ENCODE results near the gene BMS1.

The BMS1 gene

GRCh38 chr10:42874713-42875387 lies 92.3 kb downstream of the BMS1 start:
- TF ChIP-seq POLR2AphosphoS5 (IDR thresholded peaks at IDR 0.05; ENCODE audit: low read depth, low read length), result no peak

GRCh38 chr10:42875388-42875755 lies 92.8 kb downstream of the BMS1 start:
- no peak for TF ChIP-seq FOXP2 (optimal IDR thresholded peaks at IDR 0.05; ENCODE audit: borderline replicate concordance, extremely low read depth, extremely low read length, insufficient read depth)
- TF ChIP-seq REST (IDR thresholded peaks at IDR 0.05; ENCODE audit: insufficient read depth in 1 of 2, low read depth in 2 of 2, low read length in 2 of 2), result no peak
- TF ChIP-seq SIN3A (IDR thresholded peaks at IDR 0.05; ENCODE audit: borderline replicate concordance, insufficient read depth, low read length), result no peak
- no peak for TF ChIP-seq POLR2AphosphoS5 (IDR thresholded peaks at IDR 0.05; ENCODE audit: low read depth, low read length)

- no peak for TF ChIP-seq FOXP2 (optimal IDR thresholded peaks at IDR 0.05; ENCODE audit: borderline replicate concordance, extremely low read depth, extremely low read length, insufficient read depth)
These were observed 93.3 kb downstream of the BMS1 start for GRCh38 chr10:42875798-42876341.

- no peak for TF ChIP-seq FOXP2 (optimal IDR thresholded peaks at IDR 0.05; ENCODE audit: borderline replicate concordance, extremely low read depth, extremely low read length, insufficient read depth)
- TF ChIP-seq SIN3A (IDR thresholded peaks at IDR 0.05; ENCODE audit: borderline replicate concordance, insufficient read depth, low read length), result no peak
- no peak for TF ChIP-seq REST (IDR thresholded peaks at IDR 0.05; ENCODE audit: insufficient read depth in 1 of 2, low read depth in 2 of 2, low read length in 2 of 2)
- TF ChIP-seq TAF1 (IDR thresholded peaks at IDR 0.05; ENCODE audit: borderline replicate concordance, insufficient read depth, low read length), result no peak
- TF ChIP-seq POLR2AphosphoS5 (IDR thresholded peaks at IDR 0.05; ENCODE audit: low read depth, low read length), result no peak
These were observed 93.9 kb downstream of the BMS1 start for GRCh38 chr10:42876476-42876875.

- TF ChIP-seq SIN3A (IDR thresholded peaks at IDR 0.05; ENCODE audit: borderline replicate concordance, insufficient read depth, low read length) (no peak), FOXP2 (optimal IDR thresholded peaks at IDR 0.05; ENCODE audit: borderline replicate concordance, extremely low read depth, extremely low read length, insufficient read depth) (no peak), POLR2AphosphoS5 (IDR thresholded peaks at IDR 0.05; ENCODE audit: low read depth, low read length) (no peak), REST (IDR thresholded peaks at IDR 0.05; ENCODE audit: insufficient read depth in 1 of 2, low read depth in 2 of 2, low read length in 2 of 2) (no peak), TAF1 (IDR thresholded peaks at IDR 0.05; ENCODE audit: borderline replicate concordance, insufficient read depth, low read length) (no peak)
These were observed 94.3 kb downstream of the BMS1 start for GRCh38 chr10:42876945-42877344.

GRCh38 chr10:42877496-42878030 lies 95.0 kb downstream of the BMS1 start:
- no peak for TF ChIP-seq POLR2AphosphoS5 (IDR thresholded peaks at IDR 0.05; ENCODE audit: low read depth, low read length)
- no peak for TF ChIP-seq SIN3A (IDR thresholded peaks at IDR 0.05; ENCODE audit: borderline replicate concordance, insufficient read depth, low read length)
- no peak for TF ChIP-seq TAF1 (IDR thresholded peaks at IDR 0.05; ENCODE audit: borderline replicate concordance, insufficient read depth, low read length)
- TF ChIP-seq REST (IDR thresholded peaks at IDR 0.05; ENCODE audit: insufficient read depth in 1 of 2, low read depth in 2 of 2, low read length in 2 of 2), result no peak
- TF ChIP-seq FOXP2 (optimal IDR thresholded peaks at IDR 0.05; ENCODE audit: borderline replicate concordance, extremely low read depth, extremely low read length, insufficient read depth), result no peak

All from PFSK-1 (cell line).